GM18526 (cell line): ENCODE data around the gene PPP1R3C.

Source experiments
- POLR2A ChIP-seq: IDR thresholded peaks from 3 replicates; pipeline ENCODE4 v1.6.1; 2011; ENCODE audit not compliant: insufficient read length; ENCODE audit errors: extremely low read depth

The PPP1R3C gene

GRCh38 chr10:91613411-91614187, 19.3 kb downstream of the PPP1R3C start:
- TF ChIP-seq POLR2A: no peak

GRCh38 chr10:91610919-91611318, 22.0 kb downstream of the PPP1R3C start:
- no peak for TF ChIP-seq POLR2A

- no peak for TF ChIP-seq POLR2A
These were observed 22.4 kb downstream of the PPP1R3C start for GRCh38 chr10:91610444-91610843.

GRCh38 chr10:91607646-91608403, 25.0 kb downstream of the PPP1R3C start:
- no peak for TF ChIP-seq POLR2A

- TF ChIP-seq POLR2A: no peak
These were observed 26.9 kb downstream of the PPP1R3C start for GRCh38 chr10:91605968-91606367.

GRCh38 chr10:91604553-91605534, 28.0 kb downstream of the PPP1R3C start:
- TF ChIP-seq POLR2A: no peak

- no peak for TF ChIP-seq POLR2A
These were observed 28.9 kb downstream of the PPP1R3C start for GRCh38 chr10:91603931-91604331.

- TF ChIP-seq POLR2A: no peak
These were observed 29.9 kb downstream of the PPP1R3C start for GRCh38 chr10:91602868-91603568.

- no peak for TF ChIP-seq POLR2A
These were observed 30.4 kb downstream of the PPP1R3C start for GRCh38 chr10:91602449-91602848.

- no peak for TF ChIP-seq POLR2A
These were observed 31.7 kb downstream of the PPP1R3C start for GRCh38 chr10:91601212-91601611.

- TF ChIP-seq POLR2A: no peak
These were observed 34.5 kb downstream of the PPP1R3C start for GRCh38 chr10:91598211-91598977.

- no peak for TF ChIP-seq POLR2A
These were observed 35.5 kb downstream of the PPP1R3C start for GRCh38 chr10:91597197-91597881.

- TF ChIP-seq POLR2A: no peak
These were observed 36.1 kb downstream of the PPP1R3C start for GRCh38 chr10:91596825-91597196.
